HEK293 (cell line): ENCODE results near the gene KCNK1.

Experiments
- GLI4 ChIP-seq: fragments of 450-650 bp; formaldehyde crosslinking; IDR thresholded peaks from 2 replicates; pipeline ENCODE4 v1.5.1; 2016; ENCODE audit warnings: missing biosample characterization, missing genetic modification characterization
- HOXC10 ChIP-seq: sonication (generic); formaldehyde crosslinking; IDR thresholded peaks from 2 replicates; pipeline ENCODE4 v1.8.1; 2023; ENCODE audit warnings: mild to moderate bottlenecking, missing genetic modification reagents
- MEIS1 ChIP-seq: sonication (generic); formaldehyde crosslinking; IDR thresholded peaks from 2 replicates; pipeline ENCODE4 v1.8.1; 2022; ENCODE audit warnings: missing genetic modification reagents, mild to moderate bottlenecking, borderline replicate concordance
- OSR2 ChIP-seq: fragments of 450-650 bp; formaldehyde crosslinking; IDR thresholded peaks from 2 replicates; pipeline ENCODE4 v1.5.1; 2016; ENCODE audit warnings: missing biosample characterization, missing genetic modification characterization
- OVOL3 ChIP-seq: fragments of 450-650 bp; formaldehyde crosslinking; IDR thresholded peaks from 2 replicates; pipeline ENCODE4 v1.5.1; 2016; ENCODE audit warnings: missing biosample characterization, missing genetic modification characterization
- SCRT1 ChIP-seq: fragments of 450-650 bp; formaldehyde crosslinking; IDR thresholded peaks from 2 replicates; pipeline ENCODE4 v1.5.1; 2016; ENCODE audit warnings: missing biosample characterization, missing genetic modification characterization, borderline replicate concordance
- YY2 ChIP-seq: fragments of 450-650 bp; formaldehyde crosslinking; IDR thresholded peaks from 2 replicates; pipeline ENCODE4 v1.5.1; 2016; ENCODE audit warnings: missing biosample characterization, missing genetic modification characterization
- ZBTB20 ChIP-seq: fragments of 450-650 bp; formaldehyde crosslinking; IDR thresholded peaks from 2 replicates; pipeline ENCODE4 v1.5.1; 2016; ENCODE audit warnings: missing biosample characterization, missing genetic modification characterization
- ZBTB6 ChIP-seq: fragments of 450-650 bp; formaldehyde crosslinking; IDR thresholded peaks from 2 replicates; pipeline ENCODE4 v1.5.1; 2017; ENCODE audit warnings: missing biosample characterization, missing genetic modification characterization
- ZFHX2 ChIP-seq: fragments of 450-650 bp; formaldehyde crosslinking; conservative IDR thresholded peaks from 2 replicates; pipeline ENCODE4 v1.5.1; 2016; ENCODE audit warnings: missing biosample characterization, missing genetic modification characterization
- ZNF18 ChIP-seq: fragments of 450-650 bp; formaldehyde crosslinking; IDR thresholded peaks from 2 replicates; pipeline ENCODE4 v1.5.1; 2016; ENCODE audit warnings: missing biosample characterization, missing genetic modification characterization
- ZNF211 ChIP-seq: fragments of 450-650 bp; formaldehyde crosslinking; IDR thresholded peaks from 2 replicates; pipeline ENCODE4 v1.5.1; 2016; ENCODE audit warnings: low read depth, missing biosample characterization, missing genetic modification characterization
- ZNF354C ChIP-seq: fragments of 450-650 bp; formaldehyde crosslinking; IDR thresholded peaks from 2 replicates; pipeline ENCODE4 v1.5.1; 2016; ENCODE audit warnings: missing biosample characterization, missing genetic modification characterization, low read depth, borderline replicate concordance
- ZNF610 ChIP-seq: fragments of 450-650 bp; formaldehyde crosslinking; IDR thresholded peaks from 2 replicates; pipeline ENCODE4 v1.5.1; 2016; ENCODE audit warnings: missing biosample characterization, missing genetic modification characterization, borderline replicate concordance
- ZNF624 ChIP-seq: fragments of 450-650 bp; formaldehyde crosslinking; IDR thresholded peaks from 2 replicates; pipeline ENCODE4 v1.5.1; 2017; ENCODE audit warnings: missing biosample characterization, missing genetic modification characterization
- ZNF777 ChIP-seq: fragments of 450-650 bp; formaldehyde crosslinking; IDR thresholded peaks from 2 replicates; pipeline ENCODE4 v1.5.1; 2017; ENCODE audit warnings: missing biosample characterization, missing genetic modification characterization, borderline replicate concordance
- ZNF843 ChIP-seq: fragments of 450-650 bp; formaldehyde crosslinking; IDR thresholded peaks from 2 replicates; pipeline ENCODE4 v1.5.1; 2016; ENCODE audit warnings: missing biosample characterization, missing genetic modification characterization
- TF ChIP-seq, protein P1 (sequence below): fragments of 450-650 bp; formaldehyde crosslinking; IDR thresholded peaks from 2 replicates; pipeline ENCODE4 v1.5.1; 2017; ENCODE audit warnings: missing biosample characterization, mild to moderate bottlenecking, missing genetic modification characterization, moderate library complexity
- TF ChIP-seq, protein P2 (sequence below): fragments of 450-650 bp; formaldehyde crosslinking; IDR thresholded peaks from 2 replicates; pipeline ENCODE4 v1.5.1; 2016; ENCODE audit warnings: missing biosample characterization, missing genetic modification characterization, borderline replicate concordance
- TF ChIP-seq, protein P3 (sequence below): fragments of 450-650 bp; formaldehyde crosslinking; IDR thresholded peaks from 2 replicates; pipeline ENCODE4 v1.5.1; 2016; ENCODE audit warnings: missing biosample characterization, missing genetic modification characterization
- TF ChIP-seq, protein P4 (sequence below): fragments of 450-650 bp; formaldehyde crosslinking; IDR thresholded peaks from 2 replicates; pipeline ENCODE4; 2016; ENCODE audit warnings: missing biosample characterization, missing genetic modification characterization
- TF ChIP-seq, protein P5 (sequence below): fragments of 450-650 bp; formaldehyde crosslinking; IDR thresholded peaks from 2 replicates; pipeline ENCODE4 v1.5.1; 2016; ENCODE audit warnings: missing biosample characterization, missing genetic modification characterization

Gene KCNK1

DNA sequence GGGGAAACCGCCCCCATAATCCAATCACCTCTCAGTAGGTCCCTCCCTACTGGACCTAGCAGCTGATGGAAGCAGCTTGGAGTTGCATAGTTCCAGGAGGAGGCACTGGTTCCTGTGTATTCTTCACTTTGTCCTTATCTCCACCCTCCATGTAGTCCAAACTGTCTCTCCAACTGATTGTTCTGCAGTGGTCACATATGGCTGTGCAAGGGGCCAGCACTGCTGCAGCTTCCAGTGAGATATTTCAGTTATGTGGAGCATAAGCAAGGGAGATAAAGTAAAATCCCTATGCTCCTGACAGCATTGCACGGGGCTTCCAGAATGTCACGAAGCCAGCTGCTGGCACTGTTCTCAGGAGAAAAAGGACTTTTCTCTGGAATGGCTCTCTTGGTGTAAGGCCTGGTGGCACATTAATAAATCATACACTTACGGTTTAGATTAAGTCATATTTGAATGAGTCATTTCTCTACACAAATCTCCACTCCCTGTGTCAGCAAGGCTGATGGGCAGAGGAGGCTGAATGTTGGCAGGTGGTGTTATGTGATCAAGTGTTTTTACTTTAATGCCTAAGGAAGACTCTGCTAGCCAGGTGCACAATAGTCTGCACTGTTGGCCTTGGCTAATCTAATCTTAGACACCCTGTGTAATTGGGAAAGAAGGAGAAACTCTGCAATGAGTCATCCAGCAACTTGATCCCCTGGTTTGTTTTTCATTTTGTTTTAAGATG lies 93.4 kb downstream of the KCNK1 start (continued):
- peak; percentile 88 for TF ChIP-seq ZNF843 (tag by site-specific recombination)
- TF ChIP-seq SCRT1 (tag by site-specific recombination): no peak
- TF ChIP-seq ZNF18 (tag by site-specific recombination): no peak
- TF ChIP-seq, protein P1, sequence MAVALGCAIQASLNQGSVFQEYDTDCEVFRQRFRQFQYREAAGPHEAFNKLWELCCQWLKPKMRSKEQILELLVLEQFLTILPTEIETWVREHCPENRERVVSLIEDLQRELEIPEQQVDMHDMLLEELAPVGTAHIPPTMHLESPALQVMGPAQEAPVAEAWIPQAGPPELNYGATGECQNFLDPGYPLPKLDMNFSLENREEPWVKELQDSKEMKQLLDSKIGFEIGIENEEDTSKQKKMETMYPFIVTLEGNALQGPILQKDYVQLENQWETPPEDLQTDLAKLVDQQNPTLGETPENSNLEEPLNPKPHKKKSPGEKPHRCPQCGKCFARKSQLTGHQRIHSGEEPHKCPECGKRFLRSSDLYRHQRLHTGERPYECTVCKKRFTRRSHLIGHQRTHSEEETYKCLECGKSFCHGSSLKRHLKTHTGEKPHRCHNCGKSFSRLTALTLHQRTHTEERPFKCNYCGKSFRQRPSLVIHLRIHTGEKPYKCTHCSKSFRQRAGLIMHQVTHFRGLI (tag by site-specific recombination): peak; percentile 84
- no peak for TF ChIP-seq ZFHX2 (tag by site-specific recombination)
- peak; percentile 71 for TF ChIP-seq OSR2 (tag by site-specific recombination)
- no peak for TF ChIP-seq ZNF777
- peak; percentile 65 for TF ChIP-seq MEIS1 (CRISPR knock-in tag)
- no peak for TF ChIP-seq YY2 (tag by site-specific recombination)
- no peak for TF ChIP-seq GLI4 (tag by site-specific recombination)
- TF ChIP-seq, protein P2, sequence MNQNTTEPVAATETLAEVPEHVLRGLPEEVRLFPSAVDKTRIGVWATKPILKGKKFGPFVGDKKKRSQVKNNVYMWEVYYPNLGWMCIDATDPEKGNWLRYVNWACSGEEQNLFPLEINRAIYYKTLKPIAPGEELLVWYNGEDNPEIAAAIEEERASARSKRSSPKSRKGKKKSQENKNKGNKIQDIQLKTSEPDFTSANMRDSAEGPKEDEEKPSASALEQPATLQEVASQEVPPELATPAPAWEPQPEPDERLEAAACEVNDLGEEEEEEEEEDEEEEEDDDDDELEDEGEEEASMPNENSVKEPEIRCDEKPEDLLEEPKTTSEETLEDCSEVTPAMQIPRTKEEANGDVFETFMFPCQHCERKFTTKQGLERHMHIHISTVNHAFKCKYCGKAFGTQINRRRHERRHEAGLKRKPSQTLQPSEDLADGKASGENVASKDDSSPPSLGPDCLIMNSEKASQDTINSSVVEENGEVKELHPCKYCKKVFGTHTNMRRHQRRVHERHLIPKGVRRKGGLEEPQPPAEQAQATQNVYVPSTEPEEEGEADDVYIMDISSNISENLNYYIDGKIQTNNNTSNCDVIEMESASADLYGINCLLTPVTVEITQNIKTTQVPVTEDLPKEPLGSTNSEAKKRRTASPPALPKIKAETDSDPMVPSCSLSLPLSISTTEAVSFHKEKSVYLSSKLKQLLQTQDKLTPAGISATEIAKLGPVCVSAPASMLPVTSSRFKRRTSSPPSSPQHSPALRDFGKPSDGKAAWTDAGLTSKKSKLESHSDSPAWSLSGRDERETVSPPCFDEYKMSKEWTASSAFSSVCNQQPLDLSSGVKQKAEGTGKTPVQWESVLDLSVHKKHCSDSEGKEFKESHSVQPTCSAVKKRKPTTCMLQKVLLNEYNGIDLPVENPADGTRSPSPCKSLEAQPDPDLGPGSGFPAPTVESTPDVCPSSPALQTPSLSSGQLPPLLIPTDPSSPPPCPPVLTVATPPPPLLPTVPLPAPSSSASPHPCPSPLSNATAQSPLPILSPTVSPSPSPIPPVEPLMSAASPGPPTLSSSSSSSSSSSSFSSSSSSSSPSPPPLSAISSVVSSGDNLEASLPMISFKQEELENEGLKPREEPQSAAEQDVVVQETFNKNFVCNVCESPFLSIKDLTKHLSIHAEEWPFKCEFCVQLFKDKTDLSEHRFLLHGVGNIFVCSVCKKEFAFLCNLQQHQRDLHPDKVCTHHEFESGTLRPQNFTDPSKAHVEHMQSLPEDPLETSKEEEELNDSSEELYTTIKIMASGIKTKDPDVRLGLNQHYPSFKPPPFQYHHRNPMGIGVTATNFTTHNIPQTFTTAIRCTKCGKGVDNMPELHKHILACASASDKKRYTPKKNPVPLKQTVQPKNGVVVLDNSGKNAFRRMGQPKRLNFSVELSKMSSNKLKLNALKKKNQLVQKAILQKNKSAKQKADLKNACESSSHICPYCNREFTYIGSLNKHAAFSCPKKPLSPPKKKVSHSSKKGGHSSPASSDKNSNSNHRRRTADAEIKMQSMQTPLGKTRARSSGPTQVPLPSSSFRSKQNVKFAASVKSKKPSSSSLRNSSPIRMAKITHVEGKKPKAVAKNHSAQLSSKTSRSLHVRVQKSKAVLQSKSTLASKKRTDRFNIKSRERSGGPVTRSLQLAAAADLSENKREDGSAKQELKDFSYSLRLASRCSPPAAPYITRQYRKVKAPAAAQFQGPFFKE: no peak
- TF ChIP-seq, protein P3, sequence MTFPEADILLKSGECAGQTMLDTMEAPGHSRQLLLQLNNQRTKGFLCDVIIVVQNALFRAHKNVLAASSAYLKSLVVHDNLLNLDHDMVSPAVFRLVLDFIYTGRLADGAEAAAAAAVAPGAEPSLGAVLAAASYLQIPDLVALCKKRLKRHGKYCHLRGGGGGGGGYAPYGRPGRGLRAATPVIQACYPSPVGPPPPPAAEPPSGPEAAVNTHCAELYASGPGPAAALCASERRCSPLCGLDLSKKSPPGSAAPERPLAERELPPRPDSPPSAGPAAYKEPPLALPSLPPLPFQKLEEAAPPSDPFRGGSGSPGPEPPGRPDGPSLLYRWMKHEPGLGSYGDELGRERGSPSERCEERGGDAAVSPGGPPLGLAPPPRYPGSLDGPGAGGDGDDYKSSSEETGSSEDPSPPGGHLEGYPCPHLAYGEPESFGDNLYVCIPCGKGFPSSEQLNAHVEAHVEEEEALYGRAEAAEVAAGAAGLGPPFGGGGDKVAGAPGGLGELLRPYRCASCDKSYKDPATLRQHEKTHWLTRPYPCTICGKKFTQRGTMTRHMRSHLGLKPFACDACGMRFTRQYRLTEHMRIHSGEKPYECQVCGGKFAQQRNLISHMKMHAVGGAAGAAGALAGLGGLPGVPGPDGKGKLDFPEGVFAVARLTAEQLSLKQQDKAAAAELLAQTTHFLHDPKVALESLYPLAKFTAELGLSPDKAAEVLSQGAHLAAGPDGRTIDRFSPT: peak; percentile 76; the same call in 1 of the 2 replicates
- TF ChIP-seq HOXC10 (CRISPR knock-in tag): no peak
- TF ChIP-seq, protein P4, sequence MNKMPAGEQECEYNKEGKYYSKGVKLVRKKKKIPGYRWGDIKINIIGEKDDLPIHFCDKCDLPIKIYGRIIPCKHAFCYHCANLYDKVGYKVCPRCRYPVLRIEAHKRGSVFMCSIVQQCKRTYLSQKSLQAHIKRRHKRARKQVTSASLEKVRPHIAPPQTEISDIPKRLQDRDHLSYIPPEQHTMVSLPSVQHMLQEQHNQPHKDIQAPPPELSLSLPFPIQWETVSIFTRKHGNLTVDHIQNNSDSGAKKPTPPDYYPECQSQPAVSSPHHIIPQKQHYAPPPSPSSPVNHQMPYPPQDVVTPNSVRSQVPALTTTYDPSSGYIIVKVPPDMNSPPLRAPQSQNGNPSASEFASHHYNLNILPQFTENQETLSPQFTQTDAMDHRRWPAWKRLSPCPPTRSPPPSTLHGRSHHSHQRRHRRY (tag by site-specific recombination): no peak
- 0 out of 2 replicates have a peak, but pooled peaks have one; percentile 1 for TF ChIP-seq ZBTB20 (tag by site-specific recombination)
- no peak for TF ChIP-seq ZNF211
- TF ChIP-seq, protein P5, sequence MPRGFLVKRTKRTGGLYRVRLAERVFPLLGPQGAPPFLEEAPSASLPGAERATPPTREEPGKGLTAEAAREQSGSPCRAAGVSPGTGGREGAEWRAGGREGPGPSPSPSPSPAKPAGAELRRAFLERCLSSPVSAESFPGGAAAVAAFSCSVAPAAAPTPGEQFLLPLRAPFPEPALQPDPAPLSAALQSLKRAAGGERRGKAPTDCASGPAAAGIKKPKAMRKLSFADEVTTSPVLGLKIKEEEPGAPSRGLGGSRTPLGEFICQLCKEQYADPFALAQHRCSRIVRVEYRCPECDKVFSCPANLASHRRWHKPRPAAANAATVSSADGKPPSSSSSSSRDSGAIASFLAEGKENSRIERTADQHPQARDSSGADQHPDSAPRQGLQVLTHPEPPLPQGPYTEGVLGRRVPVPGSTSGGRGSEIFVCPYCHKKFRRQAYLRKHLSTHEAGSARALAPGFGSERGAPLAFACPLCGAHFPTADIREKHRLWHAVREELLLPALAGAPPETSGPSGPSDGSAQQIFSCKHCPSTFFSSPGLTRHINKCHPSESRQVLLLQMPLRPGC (tag by site-specific recombination): peak; percentile 72
- no peak for TF ChIP-seq ZNF354C
- no peak for TF ChIP-seq ZBTB6
- no peak for TF ChIP-seq ZNF624 (tag by site-specific recombination)
- TF ChIP-seq ZNF610: no peak
- peak; percentile 38; the same call in 1 of the 2 replicates for TF ChIP-seq OVOL3
- TF ChIP-seq, all 188 proteins: peak for 48
